Mesenchymal stem cell (in vitro differentiated cells and primary cell): Measurements from ENCODE around the gene DCTN2.

Experiments used
- DNase-seq: peaks from one replicate; pipeline ENCODE4 v3.0.0-alpha.2; 2013
- H2AFZ ChIP-seq: one replicate; pipeline ENCODE4 v1.6.1; 2013; ENCODE audit warnings: low read depth, mild to moderate bottlenecking, control low read depth, inconsistent platforms, low read length, moderate library complexity
- H2AK5ac ChIP-seq: 2 replicates; pipeline ENCODE4 v1.6.1; 2013; ENCODE audit warnings: low read length, moderate library complexity, mild to moderate bottlenecking, inconsistent platforms; ENCODE audit not compliant: severe bottlenecking
- H2BK120ac ChIP-seq: one replicate; pipeline ENCODE4 v1.6.1; 2013; ENCODE audit warnings: low read depth, mild to moderate bottlenecking, inconsistent platforms, low read length, moderate library complexity
- H2BK12ac ChIP-seq, 2 experiments: one replicate each; pipeline ENCODE4 v1.6.1; 2013; ENCODE audit warnings: inconsistent platforms in 2 of 2, low read length in 2 of 2, mild to moderate bottlenecking in 2 of 2, moderate library complexity in 2 of 2, control low read depth in 1 of 2
- H2BK15ac ChIP-seq: one replicate; pipeline ENCODE4 v1.6.1; 2013; ENCODE audit warnings: mild to moderate bottlenecking, low read depth, inconsistent platforms; ENCODE audit not compliant: poor library complexity, severe bottlenecking
- H2BK5ac ChIP-seq: 2 replicates; pipeline ENCODE4 v1.6.1; 2013; ENCODE audit warnings: low read depth, mild to moderate bottlenecking, low read length, control low read depth, inconsistent platforms; ENCODE audit not compliant: poor library complexity, severe bottlenecking
- H3K14ac ChIP-seq, 2 experiments: one replicate each; pipeline ENCODE4 v1.6.1; 2013; ENCODE audit warnings: inconsistent platforms in 2 of 2, low read length in 2 of 2, control low read depth in 1 of 2, mild to moderate bottlenecking in 1 of 2, moderate library complexity in 1 of 2
- H3K18ac ChIP-seq, 2 experiments: one replicate each; pipeline ENCODE4 v1.6.1; 2013; ENCODE audit warnings: inconsistent platforms in 2 of 2, low read length in 2 of 2, control low read depth in 1 of 2, low read depth in 1 of 2, mild to moderate bottlenecking in 1 of 2
- H3K23ac ChIP-seq, 2 experiments: one replicate each; pipeline ENCODE4 v1.6.1; 2013; ENCODE audit warnings: inconsistent platforms in 2 of 2, low read length in 2 of 2, mild to moderate bottlenecking in 2 of 2, moderate library complexity in 2 of 2, control low read depth in 1 of 2
- H3K27ac ChIP-seq: 2 replicates; pipeline ENCODE4 v1.5.1; 2013; ENCODE audit warnings: mild to moderate bottlenecking, moderate library complexity, low read length, control low read depth, inconsistent platforms; ENCODE audit not compliant: poor library complexity, severe bottlenecking
- H3K27me3 ChIP-seq, 2 experiments: 2 replicates each; pipeline versions ENCODE4 v1.6.1 to v1.7.0; 2013; ENCODE audit warnings: low read length in 2 of 2, mild to moderate bottlenecking in 2 of 2, moderate library complexity in 2 of 2, control low read depth in 1 of 2, inconsistent platforms in 1 of 2; ENCODE audit not compliant: control insufficient read depth in 1 of 2, insufficient read depth in 1 of 2
- H3K36me3 ChIP-seq, 2 experiments: 2 replicates each; pipeline versions ENCODE4 v1.6.1 to v1.7.0; 2013; ENCODE audit warnings: low read length in 2 of 2, control low read depth in 1 of 2, inconsistent platforms in 1 of 2, low read depth in 1 of 2, mild to moderate bottlenecking in 1 of 2; ENCODE audit not compliant: insufficient read depth in 2 of 2, control insufficient read depth in 1 of 2
- H3K4ac ChIP-seq, 2 experiments: one replicate each; pipeline ENCODE4 v1.6.1; 2013; ENCODE audit warnings: inconsistent platforms in 2 of 2, low read length in 2 of 2, mild to moderate bottlenecking in 2 of 2, moderate library complexity in 2 of 2, control low read depth in 1 of 2, low read depth in 1 of 2
- H3K4me1 ChIP-seq: 2 replicates; pipeline ENCODE4 v1.6.1; 2013; ENCODE audit warnings: low read depth, low read length, control low read depth; ENCODE audit not compliant: control insufficient read depth, insufficient read depth
- H3K4me2 ChIP-seq: 2 replicates; pipeline ENCODE4 v1.6.1; 2013; ENCODE audit warnings: low read length, mild to moderate bottlenecking, inconsistent platforms; ENCODE audit not compliant: poor library complexity, severe bottlenecking
- H3K4me3 ChIP-seq, 2 experiments: 2 replicates each; pipeline versions ENCODE4 v1.5.1 to v1.7.0; 2013; ENCODE audit warnings: low read length in 2 of 2, mild to moderate bottlenecking in 2 of 2, control low read depth in 1 of 2, low read depth in 1 of 2; ENCODE audit not compliant: insufficient read depth in 1 of 2
- H3K79me1 ChIP-seq: replicated peaks from 2 replicates; pipeline ENCODE4 v1.6.1; 2013; ENCODE audit warnings: mild to moderate bottlenecking, control low read depth, low read length, inconsistent platforms; ENCODE audit not compliant: poor library complexity, severe bottlenecking
- H3K9ac ChIP-seq: 2 replicates; pipeline ENCODE4 v1.7.0; 2013; ENCODE audit warnings: mild to moderate bottlenecking, low read length, moderate library complexity
- H3K9me3 ChIP-seq: 2 replicates; pipeline ENCODE4 v1.7.0; 2013; ENCODE audit warnings: mild to moderate bottlenecking, low read length; ENCODE audit not compliant: control insufficient read depth
- H4K8ac ChIP-seq: one replicate; pipeline ENCODE4 v1.6.1; 2013; ENCODE audit warnings: inconsistent platforms, mild to moderate bottlenecking, low read length, moderate library complexity
- H4K91ac ChIP-seq: one replicate; pipeline ENCODE4 v1.6.1; 2013; ENCODE audit warnings: mild to moderate bottlenecking, low read length, inconsistent platforms
- WGBS: methylation state at CpG from one replicate; pipeline ENCODE4 v1.1.7; 2013; ENCODE audit warnings: mixed read lengths; 5-methylcytosine and 5-hydroxymethylcytosine counted together

The DCTN2 gene

GRCh38 chr12:57491393-57492280 lies 55.4 kb downstream of the DCTN2 start:
- Histone ChIP-seq H3K9me3 (no peaks in the 10 kb centered on the region), H2BK15ac (no peak overlapping the region), H3K27me3 (no peaks in the 10 kb centered on the region), H3K4me2 (no peak overlapping the region), H4K8ac (no peak overlapping the region), H2BK12ac (no peak overlapping the region), H3K14ac (no peak overlapping the region), H2AK5ac (no peak overlapping the region), H3K4ac (no peak overlapping the region), H3K79me1 (peaks cover 12% of the 10 kb centered on the region), H3K4me3 (no peak overlapping the region), H2AFZ (no peak overlapping the region), H3K36me3 (peaks cover 42 to 48% of the 10 kb centered on the region in 2 experiments), H3K9ac (no peak overlapping the region), H4K91ac (no peak overlapping the region), H2BK120ac (no peak overlapping the region), H3K18ac (no peak overlapping the region), H3K4me1 (peaks cover 12% of the 10 kb centered on the region), H3K27ac (no peak overlapping the region), H3K23ac (no peak overlapping the region), H2BK5ac (no peak overlapping the region)
- DNase-seq = peak; percentile 43
- 96% methylated on average over 14 of the region's 15 CpGs for WGBS

- no peak overlapping the region for H4K91ac ChIP-seq
- H4K8ac ChIP-seq = no peak overlapping the region
- peak overlapping the region in 1 of 2 experiments; percentile 56 for H3K23ac ChIP-seq
- H3K36me3 ChIP-seq = peaks cover 27 to 40% of the 10 kb centered on the region in 2 experiments
- no peak overlapping the region for H2BK12ac ChIP-seq
- WGBS = 99% methylated on average over 4 of the region's 4 CpGs
- no peak overlapping the region for H3K4ac ChIP-seq
- no peaks in the 10 kb centered on the region for H3K27me3 ChIP-seq
- peaks cover 12% of the 10 kb centered on the region for H3K79me1 ChIP-seq
- no peak overlapping the region for H3K4me2 ChIP-seq
- H2BK5ac ChIP-seq = no peak overlapping the region
- no peak overlapping the region for H3K18ac ChIP-seq
- H3K9me3 ChIP-seq = no peaks in the 10 kb centered on the region
- peaks cover 12% of the 10 kb centered on the region for H3K4me1 ChIP-seq
- H2BK15ac ChIP-seq = no peak overlapping the region
- no peak overlapping the region for H3K4me3 ChIP-seq
- H2AFZ ChIP-seq = no peak overlapping the region
- no peak overlapping the region for H3K27ac ChIP-seq
- no peak overlapping the region for H3K9ac ChIP-seq
- H2AK5ac ChIP-seq = no peak overlapping the region
- no peak overlapping the region for H2BK120ac ChIP-seq
- no peak for DNase-seq
- no peak overlapping the region for H3K14ac ChIP-seq
Observed at GRCh38 chr12:57490126-57490525, 56.9 kb downstream of the DCTN2 start.

GRCh38 chr12:57489157-57489641 lies 57.8 kb downstream of the DCTN2 start:
- H2BK5ac ChIP-seq = no peak overlapping the region
- H3K27me3 ChIP-seq = no peaks in the 10 kb centered on the region
- H2AFZ ChIP-seq = no peak overlapping the region
- no peak overlapping the region for H4K91ac ChIP-seq
- peak; percentile 35 for DNase-seq
- H2BK120ac ChIP-seq = no peak overlapping the region
- no peaks in the 10 kb centered on the region for H3K9me3 ChIP-seq
- peak overlapping the region in 1 of 2 experiments; percentile 89 for H3K4me3 ChIP-seq
- H3K23ac ChIP-seq = no peak overlapping the region
- H3K27ac ChIP-seq = no peak overlapping the region
- H3K4me1 ChIP-seq = peaks cover 12% of the 10 kb centered on the region
- no peak overlapping the region for H3K18ac ChIP-seq
- H2BK12ac ChIP-seq = no peak overlapping the region
- H3K4me2 ChIP-seq = peak overlapping the region; percentile 84
- no peak overlapping the region for H3K14ac ChIP-seq
- peak overlapping the region; percentile 99 for H3K9ac ChIP-seq
- H3K36me3 ChIP-seq = peaks cover 23 to 40% of the 10 kb centered on the region in 2 experiments
- no peak overlapping the region for H4K8ac ChIP-seq
- no peak overlapping the region for H2BK15ac ChIP-seq
- 79% methylated on average over 4 of the region's 5 CpGs for WGBS
- no peak overlapping the region for H3K4ac ChIP-seq
- H2AK5ac ChIP-seq = no peak overlapping the region
- peaks cover 12% of the 10 kb centered on the region for H3K79me1 ChIP-seq

GRCh38 chr12:57488402-57489156 lies 58.4 kb downstream of the DCTN2 start:
- Histone ChIP-seq H4K91ac (no peak overlapping the region), H2BK120ac (peak overlapping the region; percentile 42), H3K4me3 (peak overlapping the region; percentile 89 to 95), H3K36me3 (peaks cover 23 to 37% of the 10 kb centered on the region in 2 experiments), H3K23ac (no peak overlapping the region), H3K27ac (no peak overlapping the region), H3K4ac (peak overlapping the region; percentile 46 to 97), H3K18ac (peak overlapping the region; percentile 77 to 86), H3K79me1 (peaks cover 12% of the 10 kb centered on the region), H3K4me2 (peak overlapping the region; percentile 84), H2BK15ac (no peak overlapping the region), H2BK5ac (no peak overlapping the region), H2AK5ac (no peak overlapping the region), H2AFZ (peak overlapping the region; percentile 73), H3K14ac (peak overlapping the region in 1 of 2 experiments; percentile 68), H3K27me3 (no peaks in the 10 kb centered on the region), H3K9me3 (no peaks in the 10 kb centered on the region), H3K4me1 (peaks cover 12% of the 10 kb centered on the region), H4K8ac (peak overlapping the region; percentile 78), H2BK12ac (no peak overlapping the region), H3K9ac (peak overlapping the region; percentile 99)
- WGBS = 44% methylated on average over 10 of the region's 11 CpGs
- DNase-seq = peak; percentile 35
